Endothelial cell of umbilical vein (primary cell): ENCODE data around the gene DTX2. TPM values are rescaled to one million over a fixed set of nuclear protein-coding genes. Genes with fewer than 3 reads are reported as not detected.

Source experiments
- BruUV-seq: library from RNA; stranded (reverse); fragments of 400-500 nt; replicated peaks from 2 replicates; lab custom pipeline; 2021; lab: Mats Ljungman, UMichigan
- CTCF ChIA-PET: fragments of 300-600, 350-600 bp; sonication (Branson Sonifier 250); formaldehyde crosslinking; loops from one replicate; lab custom pipeline; 2021; ENCODE audit warnings: antibody characterized with exemption, inconsistent platforms; lab: Charles Lee
- POLR2A ChIA-PET: fragments of 300-600, 350-600 bp; sonication (Branson Sonifier 250); formaldehyde crosslinking; loops from one replicate; lab custom pipeline; 2021; ENCODE audit warnings: antibody characterized with exemption, inconsistent platforms; lab: Charles Lee
- DNase-seq: peaks from one replicate; pipeline ENCODE4 v3.0.0-alpha.2; 2011; ENCODE audit warnings: low read depth, low spot score
- FAIRE-seq: peaks from 2 replicates; lab custom pipeline; 2011; peaks lifted over from hg19 to GRCh38; lab: Jason Lieb, UNC
- H2AFZ ChIP-seq: 2 replicates; pipeline ENCODE4 v1.6.0; 2012; ENCODE audit warnings: low read depth, low read length, control low read depth, inconsistent platforms
- H3K27ac ChIP-seq: 2 replicates; pipeline ENCODE4 v1.5.1; 2011; ENCODE audit warnings: low read depth, mild to moderate bottlenecking, control low read depth, low read length, moderate library complexity; ENCODE audit not compliant: insufficient read depth
- H3K27me3 ChIP-seq, 2 experiments: 2 replicates each; pipeline versions ENCODE4 v1.6.0 to v1.6.1; 2011; ENCODE audit warnings: low read length in 2 of 2, mixed read lengths in 1 of 2; ENCODE audit not compliant: control insufficient read depth in 2 of 2, insufficient read depth in 2 of 2
- H3K36me3 ChIP-seq, 2 experiments: 2 replicates in 1 of 2; 3 replicates in 1 of 2; pipeline ENCODE4 v1.5.1; 2011; ENCODE audit warnings: low read length in 2 of 2, mild to moderate bottlenecking in 1 of 2, moderate library complexity in 1 of 2; ENCODE audit not compliant: control insufficient read depth in 2 of 2, insufficient read depth in 2 of 2; ENCODE audit errors: extremely low read depth in 1 of 2
- H3K4me1 ChIP-seq: 3 replicates; pipeline ENCODE4 v1.5.1; 2011; ENCODE audit warnings: mild to moderate bottlenecking, low read length; ENCODE audit not compliant: control insufficient read depth, insufficient read depth; ENCODE audit errors: extremely low read depth
- H3K4me2 ChIP-seq: 2 replicates; pipeline ENCODE4 v1.6.1; 2011; ENCODE audit warnings: low read length, control low read depth, mixed read lengths; ENCODE audit not compliant: insufficient read depth
- H3K4me3 ChIP-seq, 3 experiments: fragments of 200-600 bp in 1 of 3; sonication (generic), shearing (Covaris generic) in 1 of 3; replicated peaks in 1 of 3; 2 replicates each; pipeline ENCODE4 v1.5.1; 2011 to 2016; ENCODE audit warnings: control low read depth in 3 of 3, low read length in 3 of 3, mild to moderate bottlenecking in 2 of 3, inconsistent platforms in 1 of 3, low read depth in 1 of 3, moderate library complexity in 1 of 3; ENCODE audit not compliant: insufficient read depth in 1 of 3
- H3K79me2 ChIP-seq: 2 replicates; pipeline ENCODE4 v1.6.0; 2012; ENCODE audit warnings: low read length, inconsistent platforms; ENCODE audit not compliant: control insufficient read depth, insufficient read depth
- H3K9ac ChIP-seq: replicated peaks from 2 replicates; pipeline ENCODE3; 2011; ENCODE audit warnings: low read length, control low read depth; ENCODE audit not compliant: insufficient read depth; ENCODE audit errors: extremely low read depth
- H3K9me1 ChIP-seq: replicated peaks from 3 replicates; pipeline ENCODE4 v1.6.0; 2011; ENCODE audit warnings: mild to moderate bottlenecking, low read length; ENCODE audit not compliant: control insufficient read depth, insufficient read depth; ENCODE audit errors: extremely low read depth
- H3K9me3 ChIP-seq: replicated peaks from 2 replicates; pipeline ENCODE4 v1.5.1; 2012; ENCODE audit warnings: low read length, inconsistent platforms; ENCODE audit not compliant: control insufficient read depth, insufficient read depth
- H4K20me1 ChIP-seq: replicated peaks from 2 replicates; pipeline ENCODE3; 2011; ENCODE audit warnings: mild to moderate bottlenecking, low read length; ENCODE audit not compliant: control insufficient read depth, insufficient read depth; ENCODE audit errors: extremely low read depth
- CTCF ChIP-seq, 2 donors: IDR thresholded peaks; 1 replicate in 1 of 2; 2 replicates in 1 of 2; pipeline ENCODE4 v1.5.1; 2011; ENCODE audit warnings: low read length in 2 of 2, mild to moderate bottlenecking in 2 of 2, moderate library complexity in 2 of 2, control low read depth in 1 of 2, inconsistent platforms in 1 of 2, low read depth in 1 of 2; ENCODE audit not compliant: insufficient read depth in 1 of 2; ENCODE audit errors: extremely low read depth in 1 of 2
- EZH2 ChIP-seq: IDR thresholded peaks from 2 replicates; pipeline ENCODE4 v1.6.1; 2012; ENCODE audit warnings: borderline replicate concordance, low read depth, mild to moderate bottlenecking, moderate library complexity, low read length, inconsistent platforms; ENCODE audit not compliant: severe bottlenecking
- FOS ChIP-seq: IDR thresholded peaks from 2 replicates; pipeline ENCODE4 v1.6.1; 2011; ENCODE audit warnings: mild to moderate bottlenecking, low read length, moderate library complexity, borderline replicate concordance; ENCODE audit not compliant: insufficient read depth
- GATA2 ChIP-seq: IDR thresholded peaks from 2 replicates; pipeline ENCODE4 v1.7.0; 2011; ENCODE audit warnings: low read depth, mild to moderate bottlenecking, moderate library complexity, mixed read lengths, low read length; ENCODE audit not compliant: insufficient read length, insufficient read depth
- JUN ChIP-seq: IDR thresholded peaks from 2 replicates; pipeline ENCODE4 v1.6.1; 2011; ENCODE audit warnings: borderline replicate concordance, low read depth; ENCODE audit not compliant: insufficient read length, insufficient read depth
- MAX ChIP-seq: IDR thresholded peaks from 2 replicates; pipeline ENCODE4 v1.6.1; 2011; ENCODE audit not compliant: insufficient read depth, insufficient read length
- MYC ChIP-seq: IDR thresholded peaks from one replicate; pipeline ENCODE4 v1.6.1; 2011; ENCODE audit warnings: mild to moderate bottlenecking, low read depth, low read length
- POLR2A ChIP-seq: IDR thresholded peaks from 2 replicates; pipeline ENCODE4 v1.6.1; 2012; ENCODE audit warnings: low read depth, mild to moderate bottlenecking, control low read depth, low read length
- POLR2AphosphoS5 ChIP-seq: IDR thresholded peaks from 2 replicates; pipeline ENCODE4 v1.6.1; 2012; ENCODE audit warnings: low read depth, mild to moderate bottlenecking, control low read depth, low read length, moderate library complexity; ENCODE audit not compliant: insufficient read depth
- dilution Hi-C: fragments of 300-500 bp; cut with MboI; formaldehyde crosslinking; loops from one replicate; pipeline ENCODE4 v1.15.0; 2019; ENCODE audit warnings: low sequenced_read_pairs; ENCODE audit not compliant: extremely low pct_ligation_motif_present
- intact Hi-C: fragments of 100-400 bp; cut with micrococcal nuclease; formaldehyde crosslinking; loops from one replicate; pipeline ENCODE4 v1.10.0; 2022
- polyA plus RNA-seq, 4 experiments: library from polyadenylated mRNA; depleted of rRNA in 3 of 4; stranded (reverse) in 3 of 4; unstranded in 1 of 4; fragments of >200 nt; gene quantifications; 2 replicates each; pipeline versions ENCODE4 v1.2.1 to v1.2.3, GENCODE V29; 2011 to 2012; ENCODE audit warnings: missing spikeins in 1 of 4
- total RNA-seq: library from RNA; stranded (reverse); gene quantifications from 2 replicates; pipeline ENCODE4 v1.2.3, GENCODE V29; 2021

Gene DTX2
- total and polyA plus RNA-seq, 2 donors (not counting 3 experiments of a cell fraction or from before 2014, with no cell fraction given) = 8.5 to 17.1 TPM

GRCh38 chr7:76513817-76514799 lies 52.6 kb downstream of the DTX2 start:
- no peak for TF ChIP-seq MYC
- TF ChIP-seq JUN = no peak
- TF ChIP-seq GATA2 = no peak
- TF ChIP-seq POLR2A = no peak
- no peak for TF ChIP-seq EZH2
- TF ChIP-seq MAX = no peak
- TF ChIP-seq POLR2AphosphoS5 = no peak
- no peak for TF ChIP-seq FOS
- no peak for TF ChIP-seq CTCF (IDR thresholded peaks at IDR 0.05; ENCODE audit: extremely low read depth in 1 of 2, insufficient read depth in 1 of 2, low read depth in 1 of 2, low read length in 2 of 2)
- Histone ChIP-seq H3K9me3 (no peaks in the 10 kb centered on the region), H3K27ac (no peak overlapping the region), H3K4me3 (no peak overlapping the region), H3K4me1 (no peaks in the 10 kb centered on the region), H3K9me1 (no peaks in the 10 kb centered on the region), H3K27me3 (no peaks in the 10 kb centered on the region), H3K79me2 (no peaks in the 10 kb centered on the region), H3K9ac (no peak overlapping the region), H3K4me2 (no peak overlapping the region), H2AFZ (no peak overlapping the region), H4K20me1 (no peaks in the 10 kb centered on the region), H3K36me3 (no peaks in the 10 kb centered on the region)
- POLR2A ChIA-PET = no interaction called here
- BruUV-seq = no TSS peak
- intact Hi-C loops = no loop called here
- CTCF ChIA-PET = interaction anchor here (1.1 kb wide), 1 partner anchor 599 kb away, joined by 3 read pairs; no protein-coding TSS in a partner anchor
- DNase-seq = no peak
- FAIRE-seq = no peak
- dilution Hi-C loops = no loop called here
